ENCODE results near the gene HSF5. TPM values are rescaled to one million over a fixed set of nuclear protein-coding genes. Genes with fewer than 3 reads are reported as not detected.

HSF5 gene
- total RNA-seq, 1 donor from 2014 or later = not detected

GRCh38 chr17:58455491-58455890 lies 32.7 kb downstream of the HSF5 start:
- H3K27ac Mint-ChIP-seq = no peak overlapping the region
- H3F3A ChIP-seq (ENCODE audit: low read depth) = no peaks in the 10 kb centered on the region
- H3K9me3 ChIP-seq (ENCODE audit: low read depth) = no peaks in the 10 kb centered on the region
- H3K36me3 ChIP-seq = no peaks in the 10 kb centered on the region
- TF ChIP-seq EZH2 (IDR thresholded peaks at IDR 0.05) (no peak), EZH2phosphoT487 (IDR thresholded peaks at IDR 0.05) (no peak), CTCF (IDR thresholded peaks at IDR 0.05) (no peak)
- H3K9ac ChIP-seq = no peak overlapping the region
- no peak overlapping the region for H3K4me3 ChIP-seq
- H3K4me3 Mint-ChIP-seq = no peak overlapping the region
- no peaks in the 10 kb centered on the region for H4K20me1 ChIP-seq (ENCODE audit: low read depth)
- H3K4me2 ChIP-seq = no peak overlapping the region
- H3K27ac ChIP-seq = no peak overlapping the region
- no peaks in the 10 kb centered on the region for H3K36me3 Mint-ChIP-seq
- H3K4me1 ChIP-seq = no peaks in the 10 kb centered on the region
- no peaks in the 10 kb centered on the region for H3K4me1 Mint-ChIP-seq
- no peaks in the 10 kb centered on the region for H3K79me2 ChIP-seq (ENCODE audit: low read depth)
- peaks cover 2% of the 10 kb centered on the region for H3K27me3 Mint-ChIP-seq (ENCODE audit: insufficient read depth, low read depth)
- no peaks in the 10 kb centered on the region for H3K27me3 ChIP-seq
- H2AFZ ChIP-seq (replicated peaks) = no peak overlapping the region
- DNase-seq (ENCODE audit: low spot score) = no peak
- H3K9me3 Mint-ChIP-seq = no peaks in the 10 kb centered on the region

GRCh38 chr17:58452738-58453137 lies 35.5 kb downstream of the HSF5 start:
- no peaks in the 10 kb centered on the region for H3K36me3 Mint-ChIP-seq
- DNase-seq (ENCODE audit: low spot score) = no peak
- H3K4me2 ChIP-seq = no peak overlapping the region
- H3K4me3 Mint-ChIP-seq = no peak overlapping the region
- H3K27me3 ChIP-seq = no peaks in the 10 kb centered on the region
- no peaks in the 10 kb centered on the region for H3F3A ChIP-seq (ENCODE audit: low read depth)
- peaks cover 2% of the 10 kb centered on the region for H3K27me3 Mint-ChIP-seq (ENCODE audit: insufficient read depth, low read depth)
- no peaks in the 10 kb centered on the region for H3K4me1 Mint-ChIP-seq
- no peak overlapping the region for H2AFZ ChIP-seq (replicated peaks)
- H3K79me2 ChIP-seq (ENCODE audit: low read depth) = no peaks in the 10 kb centered on the region
- H4K20me1 ChIP-seq (ENCODE audit: low read depth) = no peaks in the 10 kb centered on the region
- TF ChIP-seq EZH2phosphoT487 (IDR thresholded peaks at IDR 0.05) = no peak
- no peak for TF ChIP-seq EZH2 (IDR thresholded peaks at IDR 0.05)
- no peak for TF ChIP-seq CTCF (IDR thresholded peaks at IDR 0.05)
- H3K4me1 ChIP-seq = no peaks in the 10 kb centered on the region
- H3K9me3 Mint-ChIP-seq = peaks cover 8% of the 10 kb centered on the region
- H3K9me3 ChIP-seq (ENCODE audit: low read depth) = no peaks in the 10 kb centered on the region
- H3K4me3 ChIP-seq = no peak overlapping the region
- no peaks in the 10 kb centered on the region for H3K36me3 ChIP-seq
- no peak overlapping the region for H3K27ac ChIP-seq
- H3K27ac Mint-ChIP-seq = no peak overlapping the region
- no peak overlapping the region for H3K9ac ChIP-seq

- Histone ChIP-seq H3K9me3 (ENCODE audit: low read depth) (no peaks in the 10 kb centered on the region), H3K4me1 (no peaks in the 10 kb centered on the region), H3K9ac (no peak overlapping the region), H3K36me3 (no peaks in the 10 kb centered on the region), H3K27me3 (no peaks in the 10 kb centered on the region), H3K27ac (no peak overlapping the region), H4K20me1 (ENCODE audit: low read depth) (no peaks in the 10 kb centered on the region), H3K4me2 (no peak overlapping the region), H3K4me3 (no peak overlapping the region), H3K79me2 (ENCODE audit: low read depth) (no peaks in the 10 kb centered on the region), H2AFZ (replicated peaks) (no peak overlapping the region), H3F3A (ENCODE audit: low read depth) (no peaks in the 10 kb centered on the region)
- Mint-ChIP-seq H3K4me1 (peaks cover 2% of the 10 kb centered on the region), H3K27ac (peak overlapping the region; percentile 62), H3K27me3 (ENCODE audit: insufficient read depth, low read depth) (no peaks in the 10 kb centered on the region), H3K9me3 (peaks cover 10% of the 10 kb centered on the region), H3K36me3 (no peaks in the 10 kb centered on the region), H3K4me3 (no peak overlapping the region)
- TF ChIP-seq EZH2 (IDR thresholded peaks at IDR 0.05) = no peak
- TF ChIP-seq CTCF (IDR thresholded peaks at IDR 0.05) = peak; percentile 88
- TF ChIP-seq EZH2phosphoT487 (IDR thresholded peaks at IDR 0.05) = no peak
- DNase-seq (ENCODE audit: low spot score) = peak; percentile 88
Observed at GRCh38 chr17:58447039-58447975, 40.9 kb downstream of the HSF5 start.

Measured in neural progenitor cell (in vitro differentiated cells).